ENCODE results near the gene PGBD5.

Gene PGBD5

GRCh38 chr1:230453377-230453776 lies 27.2 kb upstream of the PGBD5 start:
- no peak overlapping the region for H3K27ac ChIP-seq
- no peaks in the 10 kb centered on the region for H3K36me3 ChIP-seq
- H3K9me3 ChIP-seq = no peaks in the 10 kb centered on the region
- peaks cover 20% of the 10 kb centered on the region for H3K27me3 ChIP-seq
- no peak overlapping the region for H3K4me3 ChIP-seq (ENCODE audit: low read depth in 1 of 2, low read length in 1 of 2)
- no peak for TF ChIP-seq CTCF (IDR thresholded peaks at IDR 0.05)
- no peaks in the 10 kb centered on the region for H3K4me1 ChIP-seq (ENCODE audit: control insufficient read depth in 1 of 2, insufficient read depth in 1 of 2, low read depth in 1 of 2, low read length in 1 of 2)

- H3K4me3 ChIP-seq (ENCODE audit: low read depth in 1 of 2, low read length in 1 of 2) = no peak overlapping the region
- no peaks in the 10 kb centered on the region for H3K9me3 ChIP-seq
- H3K27me3 ChIP-seq = peaks cover 21% of the 10 kb centered on the region
- no peak for TF ChIP-seq CTCF (IDR thresholded peaks at IDR 0.05)
- no peaks in the 10 kb centered on the region for H3K4me1 ChIP-seq (ENCODE audit: control insufficient read depth in 1 of 2, insufficient read depth in 1 of 2, low read depth in 1 of 2, low read length in 1 of 2)
- no peaks in the 10 kb centered on the region for H3K36me3 ChIP-seq
- H3K27ac ChIP-seq = no peak overlapping the region
These were observed 15.3 kb upstream of the PGBD5 start for GRCh38 chr1:230441183-230442029.

- peaks cover 32% of the 10 kb centered on the region for H3K27me3 ChIP-seq
These were observed 9.0 kb upstream of the PGBD5 start for GRCh38 chr1:230435108-230435507.

GRCh38 chr1:230431527-230431926 lies 5.4 kb upstream of the PGBD5 start:
- TF ChIP-seq CTCF (IDR thresholded peaks at IDR 0.05) = no peak
- H3K27me3 ChIP-seq = peaks cover 58% of the 10 kb centered on the region
- H3K4me3 ChIP-seq (ENCODE audit: low read depth in 1 of 2, low read length in 1 of 2) = no peak overlapping the region
- no peaks in the 10 kb centered on the region for H3K9me3 ChIP-seq
- H3K4me1 ChIP-seq (ENCODE audit: control insufficient read depth in 1 of 2, insufficient read depth in 1 of 2, low read depth in 1 of 2, low read length in 1 of 2) = peaks cover 0 to 2% of the 10 kb centered on the region in 2 experiments
- no peaks in the 10 kb centered on the region for H3K36me3 ChIP-seq
- no peak overlapping the region for H3K27ac ChIP-seq

More at GRCh38 chr1:230435108-230435507, 9.0 kb upstream of the PGBD5 start:
- Histone ChIP-seq H3K36me3 (no peaks in the 10 kb centered on the region), H3K9me3 (no peaks in the 10 kb centered on the region), H3K4me1 (ENCODE audit: control insufficient read depth in 1 of 2, insufficient read depth in 1 of 2, low read depth in 1 of 2, low read length in 1 of 2) (no peaks in the 10 kb centered on the region), H3K4me3 (ENCODE audit: low read depth in 1 of 2, low read length in 1 of 2) (no peak overlapping the region), H3K27ac (no peak overlapping the region)
- TF ChIP-seq CTCF (IDR thresholded peaks at IDR 0.05) = no peak

GRCh38 chr1:230430499-230430898 lies 4.4 kb upstream of the PGBD5 start:
- Histone ChIP-seq H3K4me1 (ENCODE audit: control insufficient read depth in 1 of 2, insufficient read depth in 1 of 2, low read depth in 1 of 2, low read length in 1 of 2) (peaks cover 0 to 3% of the 10 kb centered on the region in 2 experiments), H3K27me3 (peaks cover 62% of the 10 kb centered on the region), H3K4me3 (ENCODE audit: low read depth in 1 of 2, low read length in 1 of 2) (no peak overlapping the region), H3K9me3 (no peaks in the 10 kb centered on the region), H3K27ac (no peak overlapping the region), H3K36me3 (no peaks in the 10 kb centered on the region)
- TF ChIP-seq CTCF (IDR thresholded peaks at IDR 0.05) = no peak

Measured in neutrophil (primary cell).